ENCODE measurements around the gene FOLR2.

The FOLR2 gene

GRCh38 chr11:72245263-72245816 lies 28.7 kb downstream of the FOLR2 start:
- H3K4me3 ChIP-seq (ENCODE audit: low read depth, low read length) = no peak overlapping the region
- no peaks in the 10 kb centered on the region for H3K27me3 ChIP-seq (ENCODE audit: insufficient read depth, low read depth, severe bottlenecking)
- TF ChIP-seq CTCF (IDR thresholded peaks at IDR 0.05; ENCODE audit: low read depth, low read length) = no peak

GRCh38 chr11:72247584-72247983 lies 31.0 kb downstream of the FOLR2 start:
- Histone ChIP-seq H3K9me3 (ENCODE audit: severe bottlenecking) (peaks cover 2% of the 10 kb centered on the region), H3K4me3 (ENCODE audit: low read depth, low read length) (no peak overlapping the region), H3K36me3 (no peaks in the 10 kb centered on the region), H3K27ac (no peak overlapping the region), H3K27me3 (ENCODE audit: insufficient read depth, low read depth, severe bottlenecking) (no peaks in the 10 kb centered on the region)
- no peak for TF ChIP-seq CTCF (IDR thresholded peaks at IDR 0.05; ENCODE audit: low read depth, low read length)
- no peak for DNase-seq

More at GRCh38 chr11:72245263-72245816, 28.7 kb downstream of the FOLR2 start:
- peaks cover 2% of the 10 kb centered on the region for H3K9me3 ChIP-seq (ENCODE audit: severe bottlenecking)
- no peak overlapping the region for H3K27ac ChIP-seq
- DNase-seq = no peak
- no peaks in the 10 kb centered on the region for H3K36me3 ChIP-seq

- Histone ChIP-seq H3K4me3 (ENCODE audit: low read depth, low read length) (no peak overlapping the region), H3K27me3 (ENCODE audit: insufficient read depth, low read depth, severe bottlenecking) (no peaks in the 10 kb centered on the region), H3K9me3 (ENCODE audit: severe bottlenecking) (no peaks in the 10 kb centered on the region), H3K36me3 (no peaks in the 10 kb centered on the region), H3K27ac (no peak overlapping the region)
- DNase-seq = no peak
- TF ChIP-seq CTCF (IDR thresholded peaks at IDR 0.05; ENCODE audit: low read depth, low read length) = no peak
These were observed 33.4 kb downstream of the FOLR2 start for GRCh38 chr11:72249961-72250360.

- Histone ChIP-seq H3K4me3 (ENCODE audit: low read depth, low read length) (no peak overlapping the region), H3K9me3 (ENCODE audit: severe bottlenecking) (no peaks in the 10 kb centered on the region), H3K27ac (no peak overlapping the region), H3K36me3 (no peaks in the 10 kb centered on the region), H3K27me3 (ENCODE audit: insufficient read depth, low read depth, severe bottlenecking) (no peaks in the 10 kb centered on the region)
- TF ChIP-seq CTCF (IDR thresholded peaks at IDR 0.05; ENCODE audit: low read depth, low read length) = no peak
- DNase-seq = no peak
These were observed 34.3 kb downstream of the FOLR2 start for GRCh38 chr11:72250661-72251464.

- no peaks in the 10 kb centered on the region for H3K36me3 ChIP-seq
- H3K9me3 ChIP-seq (ENCODE audit: severe bottlenecking) = no peaks in the 10 kb centered on the region
- no peak for TF ChIP-seq CTCF (IDR thresholded peaks at IDR 0.05; ENCODE audit: low read depth, low read length)
- no peaks in the 10 kb centered on the region for H3K27me3 ChIP-seq (ENCODE audit: insufficient read depth, low read depth, severe bottlenecking)
- no peak overlapping the region for H3K27ac ChIP-seq
- DNase-seq = no peak
- H3K4me3 ChIP-seq (ENCODE audit: low read depth, low read length) = no peak overlapping the region
These were observed 35.0 kb downstream of the FOLR2 start for GRCh38 chr11:72251614-72252013.
